ENCODE data around the gene ARPC1A.
"Not testable (repeated sequence)": the region's sequence is repeated elsewhere in the genome, so short reads cannot be mapped to it uniquely, and the experiment has no call there.

ARPC1A gene

GRCh38 chr7:99409806-99410205 is 84.1 kb downstream of the ARPC1A start:
- H3K9ac ChIP-seq (ENCODE audit: low read length in 2 of 2), result peak overlapping the region; percentile 97 to 99
- peak overlapping the region; percentile 89 to 99 for H3K4me3 ChIP-seq (ENCODE audit: low read length in 2 of 2)
- H3K9me3 ChIP-seq (ENCODE audit: control insufficient read depth in 2 of 2, low read length in 2 of 2), result no peaks in the 10 kb centered on the region
- H3K27me3 ChIP-seq (ENCODE audit: control insufficient read depth in 1 of 2, insufficient read depth in 2 of 2, low read length in 2 of 2), result no peaks in the 10 kb centered on the region
- H3K27ac ChIP-seq (ENCODE audit: low read length), result peak overlapping the region; percentile 98
- peaks cover 32% of the 10 kb centered on the region for H3K4me1 ChIP-seq (ENCODE audit: control insufficient read depth, insufficient read depth, low read length)
- peaks cover 24% of the 10 kb centered on the region in 2 donors for H3K36me3 ChIP-seq (ENCODE audit: control insufficient read depth in 2 of 2, insufficient read depth in 2 of 2, low read length in 2 of 2)

DNA sequence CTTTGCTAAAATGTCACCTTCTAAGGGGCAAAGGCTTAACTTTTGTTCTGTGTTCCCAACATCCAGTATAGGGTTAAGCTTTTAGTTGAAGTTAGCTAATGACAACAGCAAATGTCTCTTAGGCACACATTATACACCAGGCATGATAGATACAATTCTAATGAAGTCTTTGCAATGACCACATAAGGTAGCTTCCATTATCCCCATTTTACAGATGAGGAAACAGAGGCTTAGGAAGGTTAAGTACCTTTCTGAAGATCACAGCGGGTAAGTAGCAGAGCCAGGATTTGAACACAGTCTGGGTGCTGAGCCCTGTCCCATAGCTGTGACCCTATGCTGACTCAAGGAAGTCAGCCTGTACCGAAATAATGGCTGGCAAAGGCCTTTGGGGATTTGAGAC is 84.9 kb downstream of the ARPC1A start:
- Histone ChIP-seq H3K27me3 (ENCODE audit: control insufficient read depth in 1 of 2, insufficient read depth in 2 of 2, low read length in 2 of 2) (no peaks in the 10 kb centered on the region), H3K9me3 (ENCODE audit: control insufficient read depth in 2 of 2, low read length in 2 of 2) (no peaks in the 10 kb centered on the region), H3K4me3 (ENCODE audit: low read length in 2 of 2) (no peak overlapping the region), H3K4me1 (ENCODE audit: control insufficient read depth, insufficient read depth, low read length) (peaks cover 28% of the 10 kb centered on the region), H3K36me3 (ENCODE audit: control insufficient read depth in 2 of 2, insufficient read depth in 2 of 2, low read length in 2 of 2) (peaks cover 27 to 29% of the 10 kb centered on the region in 2 donors), H3K9ac (ENCODE audit: low read length in 2 of 2) (no peak overlapping the region), H3K27ac (ENCODE audit: low read length) (no peak overlapping the region)

GRCh38 chr7:99415513-99416127 is 89.9 kb downstream of the ARPC1A start:
- H3K36me3 ChIP-seq (ENCODE audit: control insufficient read depth in 2 of 2, insufficient read depth in 2 of 2, low read length in 2 of 2), result peaks cover 62 to 68% of the 10 kb centered on the region in 2 donors
- not testable (repeated sequence) for H3K4me1 ChIP-seq (ENCODE audit: control insufficient read depth, insufficient read depth, low read length); H3K9ac ChIP-seq (ENCODE audit: low read length in 2 of 2); H3K4me3 ChIP-seq (ENCODE audit: low read length in 2 of 2); H3K9me3 ChIP-seq (ENCODE audit: control insufficient read depth in 2 of 2, low read length in 2 of 2); H3K27me3 ChIP-seq (ENCODE audit: control insufficient read depth in 1 of 2, insufficient read depth in 2 of 2, low read length in 2 of 2); H3K27ac ChIP-seq (ENCODE audit: low read length)

Data from stomach smooth muscle (tissue), 2 donors.